PC-3 (cell line): Measurements from ENCODE around the gene RGS17.

Experiments
- EZH2phosphoT487 ChIP-seq: fragments of 300-600 bp; sonication (generic); IDR thresholded peaks from 2 replicates; pipeline ENCODE4 v1.6.1; 2018; ENCODE audit warnings: mild to moderate bottlenecking, antibody characterized with exemption, low read length, borderline replicate concordance
- TF ChIP-seq, protein P1 (sequence below): fragments of 300-600 bp; sonication (generic); conservative IDR thresholded peaks from 2 replicates; pipeline ENCODE4 v1.5.1; 2017; ENCODE audit warnings: antibody characterized with exemption, low read depth, mild to moderate bottlenecking, low read length

DNA sequence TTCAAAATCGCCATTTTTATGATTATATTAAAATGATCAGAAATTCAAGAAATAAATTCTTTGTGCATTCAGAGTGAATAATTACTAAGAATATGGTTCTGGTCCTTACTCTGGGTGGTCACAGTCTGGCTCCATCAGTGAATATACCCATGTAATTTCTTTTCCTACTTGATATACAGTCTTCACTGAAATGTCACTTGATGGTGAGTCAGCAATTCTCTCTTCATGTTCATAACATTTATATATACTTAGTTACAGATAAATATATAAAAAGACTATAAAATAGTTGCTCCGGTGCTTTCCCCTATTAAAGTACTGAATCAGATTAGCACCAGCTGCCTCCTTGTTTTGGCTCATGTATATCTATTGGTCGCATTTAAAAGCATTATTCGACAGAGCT lies 72.2 kb downstream of the RGS17 start:
- TF ChIP-seq, protein P1, sequence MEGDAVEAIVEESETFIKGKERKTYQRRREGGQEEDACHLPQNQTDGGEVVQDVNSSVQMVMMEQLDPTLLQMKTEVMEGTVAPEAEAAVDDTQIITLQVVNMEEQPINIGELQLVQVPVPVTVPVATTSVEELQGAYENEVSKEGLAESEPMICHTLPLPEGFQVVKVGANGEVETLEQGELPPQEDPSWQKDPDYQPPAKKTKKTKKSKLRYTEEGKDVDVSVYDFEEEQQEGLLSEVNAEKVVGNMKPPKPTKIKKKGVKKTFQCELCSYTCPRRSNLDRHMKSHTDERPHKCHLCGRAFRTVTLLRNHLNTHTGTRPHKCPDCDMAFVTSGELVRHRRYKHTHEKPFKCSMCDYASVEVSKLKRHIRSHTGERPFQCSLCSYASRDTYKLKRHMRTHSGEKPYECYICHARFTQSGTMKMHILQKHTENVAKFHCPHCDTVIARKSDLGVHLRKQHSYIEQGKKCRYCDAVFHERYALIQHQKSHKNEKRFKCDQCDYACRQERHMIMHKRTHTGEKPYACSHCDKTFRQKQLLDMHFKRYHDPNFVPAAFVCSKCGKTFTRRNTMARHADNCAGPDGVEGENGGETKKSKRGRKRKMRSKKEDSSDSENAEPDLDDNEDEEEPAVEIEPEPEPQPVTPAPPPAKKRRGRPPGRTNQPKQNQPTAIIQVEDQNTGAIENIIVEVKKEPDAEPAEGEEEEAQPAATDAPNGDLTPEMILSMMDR = no peak
- no peak for TF ChIP-seq EZH2phosphoT487
